Right cardiac atrium (tissue), 5 donors: Measurements from ENCODE around the gene CHST11. TPM values are rescaled to one million over a fixed set of nuclear protein-coding genes. Genes with fewer than 3 reads are reported as not detected.

Experiments
- ATAC-seq, 2 donors: fragments of 200-7000 bp; cut with Tn5 transposase; one replicate each; pipeline versions ENCODE4 v1.8.0 to v1.9.1; 2020; ENCODE audit warnings: moderate library complexity in 2 of 2, mild to moderate bottlenecking in 1 of 2
- DNase-seq, 3 donors: peaks; one replicate each; pipeline ENCODE4 v3.0.0-alpha.2; 2020
- H3K27ac ChIP-seq: one replicate; pipeline ENCODE4 v1.5.1; 2013; ENCODE audit warnings: mild to moderate bottlenecking, low read length, control low read depth, moderate library complexity
- H3K27me3 ChIP-seq: one replicate; pipeline ENCODE4 v1.6.1; 2013; ENCODE audit not compliant: control insufficient read depth, insufficient read depth
- H3K4me1 ChIP-seq: one replicate; pipeline ENCODE4 v1.6.1; 2013; ENCODE audit warnings: low read length; ENCODE audit not compliant: control insufficient read depth, insufficient read depth
- H3K4me3 ChIP-seq: one replicate; pipeline ENCODE4 v1.5.1; 2013; ENCODE audit warnings: low read length, control low read depth
- H3K9me3 ChIP-seq: one replicate; pipeline ENCODE4 v1.6.1; 2013; ENCODE audit warnings: low read length; ENCODE audit not compliant: control insufficient read depth
- WGBS: extraction: QIAGEN DNeasy Blood & Tissue Kit; methylation state at CpG from one replicate; pipeline ENCODE4 v1.1.7; 2013; 5-methylcytosine and 5-hydroxymethylcytosine counted together
- intact Hi-C, 4 donors: fragments of 100-400 bp; cut with DNase I; formaldehyde crosslinking; loops; one replicate each; pipeline versions ENCODE4 v1.11.0 to v1.14.0; 2022 to 2023
- polyA plus RNA-seq: library from polyadenylated mRNA; stranded (reverse); fragments of 200-250 nt; gene quantifications from one replicate; pipeline ENCODE4 v1.2.3, GENCODE V29; 2013
- total RNA-seq, 4 donors: library from RNA; stranded (reverse); fragmentation: NEBNext Ultra II Directional; extraction: Animal tissue kit (Norgen Biotek cat#: 25700); gene quantifications; one replicate each; pipeline ENCODE4 v1.2.1, GENCODE V29; 2021
- donor health status: healthy with polysubstance abuse.
- donor health status: DM: no; HTN: yes; CAD: no.
- donor health status: DM: no; HTN: no; CAD: no.
- donor health status: DM: no; HTN: yes; CAD: no; lungs with severe emphysema.
- donor health status: DM: yes; HTN: yes; CAD: no.

The CHST11 gene
- total and polyA plus RNA-seq, 5 donors: 3.1 to 11.8 (median 9.9) TPM

GRCh38 chr12:104590022-104590421 lies 133.3 kb downstream of the CHST11 start:
- intact Hi-C loops: no loop called here
- 89% methylated on average over 8 of the region's 8 CpGs for WGBS
- ATAC-seq (no peak), DNase-seq (no peak)
- no peaks in the 10 kb centered on the region for H3K4me1 ChIP-seq
- no peaks in the 10 kb centered on the region for H3K9me3 ChIP-seq
- no peak overlapping the region for H3K27ac ChIP-seq
- H3K4me3 ChIP-seq: no peak overlapping the region
- H3K27me3 ChIP-seq: no peaks in the 10 kb centered on the region

GRCh38 chr12:104591257-104591885 lies 134.6 kb downstream of the CHST11 start:
- no peak for ATAC-seq
- WGBS: 76% methylated on average over 7 of the region's 7 CpGs
- no peak overlapping the region for H3K4me3 ChIP-seq
- no peaks in the 10 kb centered on the region for H3K4me1 ChIP-seq
- no peak overlapping the region for H3K27ac ChIP-seq
- no peaks in the 10 kb centered on the region for H3K9me3 ChIP-seq
- no peaks in the 10 kb centered on the region for H3K27me3 ChIP-seq
- no peak for DNase-seq
- intact Hi-C loops: no loop called here

- Histone ChIP-seq H3K27me3 (no peaks in the 10 kb centered on the region), H3K9me3 (no peaks in the 10 kb centered on the region), H3K4me1 (no peaks in the 10 kb centered on the region), H3K27ac (no peak overlapping the region), H3K4me3 (no peak overlapping the region)
- intact Hi-C loops: no loop called here
- no peak for DNase-seq
- no peak for ATAC-seq
- WGBS: 80% methylated on average over 5 of the region's 5 CpGs
These were observed 136.7 kb downstream of the CHST11 start for GRCh38 chr12:104593482-104593881.

- DNase-seq (peak; percentile 45 to 64 (median 54)), ATAC-seq (peak; percentile 84 to 92)
- intact Hi-C loops: no loop called here
- H3K27ac ChIP-seq: no peak overlapping the region
- no peaks in the 10 kb centered on the region for H3K27me3 ChIP-seq
- no peaks in the 10 kb centered on the region for H3K9me3 ChIP-seq
- H3K4me1 ChIP-seq: peaks cover 2% of the 10 kb centered on the region
- H3K4me3 ChIP-seq: no peak overlapping the region
- WGBS: 54% methylated on average over 12 of the region's 12 CpGs
These were observed 139.5 kb downstream of the CHST11 start for GRCh38 chr12:104596134-104596799.

DNA sequence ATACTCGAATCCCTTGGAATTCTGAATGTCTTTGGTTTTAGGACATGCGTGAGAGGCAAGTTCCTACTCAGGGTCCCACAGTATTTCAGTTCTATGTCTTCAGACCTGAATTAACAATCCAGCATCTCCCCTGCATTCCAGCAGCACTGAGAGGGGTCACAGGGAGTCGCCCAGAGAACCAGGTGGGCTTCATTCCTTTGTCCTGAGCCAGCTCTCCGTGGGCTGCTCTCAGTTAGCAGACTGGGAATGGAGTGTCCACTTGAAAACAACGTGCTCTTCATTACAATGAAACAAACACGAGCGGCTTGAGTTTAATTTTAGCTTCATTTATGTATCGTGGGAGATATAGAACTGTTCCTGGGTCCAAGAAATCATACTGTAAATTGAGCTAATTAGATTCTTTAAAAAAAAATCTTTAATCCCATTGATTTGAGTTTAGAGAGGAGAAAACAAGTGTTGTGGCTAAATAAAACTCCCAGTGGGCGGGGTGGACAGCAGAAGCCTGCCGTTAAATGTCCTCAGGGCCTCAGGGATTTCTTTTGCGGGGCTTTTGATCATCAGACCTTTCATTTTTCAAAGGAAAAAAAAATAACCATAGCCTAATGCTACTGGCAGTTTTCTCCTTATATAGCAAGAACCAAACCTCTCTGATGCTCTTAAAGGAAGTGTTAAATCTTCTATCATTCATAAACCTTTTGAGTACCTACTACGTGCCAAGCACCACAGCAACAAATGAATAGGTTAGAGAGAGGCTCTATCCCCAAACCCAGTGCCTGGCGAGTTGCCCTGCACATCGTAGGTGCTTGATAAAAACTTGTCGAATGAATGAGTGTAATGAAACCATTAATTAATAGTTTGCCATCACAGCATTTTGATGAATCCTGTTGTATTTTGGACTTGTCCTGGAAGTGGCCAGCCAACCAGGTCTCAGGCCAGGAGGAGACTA lies 140.4 kb downstream of the CHST11 start:
- Histone ChIP-seq H3K27me3 (no peaks in the 10 kb centered on the region), H3K27ac (no peak overlapping the region), H3K4me3 (no peak overlapping the region), H3K9me3 (no peaks in the 10 kb centered on the region), H3K4me1 (peaks cover 2% of the 10 kb centered on the region)
- no peak for ATAC-seq
- DNase-seq: no peak
- 69% methylated on average over 15 of the region's 15 CpGs for WGBS
- intact Hi-C loops: no loop called here

DNA sequence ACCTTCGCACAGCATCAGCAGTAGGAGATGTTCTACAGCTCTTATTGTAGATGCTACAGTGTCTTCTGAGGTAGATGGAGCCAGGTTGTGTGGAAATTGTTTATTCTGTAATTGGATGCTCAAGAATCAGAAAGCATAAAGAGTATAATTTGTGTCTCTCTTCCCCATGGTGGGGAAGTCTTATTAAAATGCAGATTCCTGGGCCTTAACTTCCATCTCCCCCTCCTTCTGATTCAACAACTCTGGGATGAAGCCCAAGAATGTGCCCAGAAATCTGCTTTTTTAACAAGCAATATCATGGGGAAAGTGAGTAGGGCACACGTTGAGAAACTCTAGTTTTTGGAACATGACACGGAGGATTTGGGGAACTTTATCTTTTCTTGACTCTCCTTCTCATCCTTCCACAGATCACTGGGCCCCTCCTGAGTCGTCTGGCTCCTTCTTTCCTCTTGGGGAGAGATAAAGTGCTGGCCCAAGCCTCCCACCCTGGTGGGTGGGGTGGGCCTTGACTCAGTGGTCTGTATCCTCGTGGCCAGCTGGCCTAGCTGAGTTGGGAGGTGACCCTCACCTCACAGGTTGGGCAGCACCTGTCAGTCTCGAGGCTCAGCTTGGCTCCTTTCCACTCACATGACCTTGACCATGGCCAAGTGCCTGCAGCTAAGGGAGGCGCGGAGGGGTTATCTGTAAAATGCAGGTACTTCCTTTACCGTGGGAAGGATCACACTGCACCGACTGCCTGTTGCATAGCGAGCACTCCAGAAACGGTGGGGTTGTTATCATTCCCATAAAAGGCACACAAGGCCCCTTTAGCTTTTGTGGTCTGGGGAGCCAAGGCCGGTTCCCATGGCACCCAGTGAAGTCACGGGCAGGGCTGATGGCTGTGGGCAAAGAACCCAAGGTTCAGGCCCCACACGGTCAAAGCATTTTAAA lies 141.9 kb downstream of the CHST11 start:
- ATAC-seq (no peak), DNase-seq (peak in 1 of 3 donors; percentile 64)
- Histone ChIP-seq H3K9me3 (no peaks in the 10 kb centered on the region), H3K4me3 (no peak overlapping the region), H3K27ac (no peak overlapping the region), H3K4me1 (peaks cover 2% of the 10 kb centered on the region), H3K27me3 (no peaks in the 10 kb centered on the region)
- intact Hi-C loops: no loop called here
- 76% methylated on average over 15 of the region's 15 CpGs for WGBS

DNA sequence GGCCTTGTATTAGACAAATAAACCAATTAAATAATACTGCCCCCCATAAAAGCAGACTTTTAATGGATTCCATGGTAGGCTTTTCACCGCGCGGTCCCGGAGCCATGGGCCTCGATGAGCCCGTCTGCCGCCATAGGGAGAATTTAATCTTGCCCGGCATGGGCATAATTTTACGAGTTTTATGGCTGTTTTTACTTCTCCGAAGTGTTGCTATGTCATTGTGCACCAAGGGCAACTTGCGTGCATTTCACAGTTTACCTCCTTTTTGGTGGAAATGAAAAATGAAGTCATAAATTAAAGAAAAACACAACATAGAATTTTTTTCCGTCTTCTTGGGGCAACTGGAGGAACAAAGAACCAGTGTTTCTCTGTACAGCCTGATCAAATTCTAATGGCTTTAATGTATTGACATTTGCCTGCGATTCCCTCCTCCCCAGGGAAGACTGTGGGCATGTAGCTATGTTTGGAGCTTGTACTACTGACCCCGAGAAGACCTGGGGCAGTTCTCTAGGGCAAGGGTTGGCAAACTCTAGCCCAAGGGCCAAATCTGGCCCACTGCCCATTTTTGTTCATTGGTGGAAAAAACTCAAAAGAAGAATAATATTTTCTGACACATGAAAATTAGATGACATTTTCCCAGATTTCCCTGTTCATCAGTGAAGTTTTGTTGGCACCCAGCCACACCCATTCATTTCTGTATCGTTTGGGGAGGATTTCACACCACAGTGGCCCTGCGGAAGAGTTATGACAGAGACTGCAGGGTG lies 142.7 kb downstream of the CHST11 start:
- Histone ChIP-seq H3K27me3 (no peaks in the 10 kb centered on the region), H3K4me3 (no peak overlapping the region), H3K4me1 (peaks cover 7% of the 10 kb centered on the region), H3K9me3 (no peaks in the 10 kb centered on the region), H3K27ac (no peak overlapping the region)
- no peak for ATAC-seq
- DNase-seq: no peak
- intact Hi-C loops: no loop called here
- WGBS: 82% methylated on average over 16 of the region's 16 CpGs

- no peaks in the 10 kb centered on the region for H3K9me3 ChIP-seq
- no peak overlapping the region for H3K27ac ChIP-seq
- H3K4me1 ChIP-seq: peaks cover 7% of the 10 kb centered on the region
- H3K27me3 ChIP-seq: no peaks in the 10 kb centered on the region
- WGBS: 85% methylated on average over 4 of the region's 4 CpGs
- DNase-seq (no peak), ATAC-seq (no peak)
- intact Hi-C loops: no loop called here
- no peak overlapping the region for H3K4me3 ChIP-seq
These were observed 143.4 kb downstream of the CHST11 start for GRCh38 chr12:104600036-104600712.

DNA sequence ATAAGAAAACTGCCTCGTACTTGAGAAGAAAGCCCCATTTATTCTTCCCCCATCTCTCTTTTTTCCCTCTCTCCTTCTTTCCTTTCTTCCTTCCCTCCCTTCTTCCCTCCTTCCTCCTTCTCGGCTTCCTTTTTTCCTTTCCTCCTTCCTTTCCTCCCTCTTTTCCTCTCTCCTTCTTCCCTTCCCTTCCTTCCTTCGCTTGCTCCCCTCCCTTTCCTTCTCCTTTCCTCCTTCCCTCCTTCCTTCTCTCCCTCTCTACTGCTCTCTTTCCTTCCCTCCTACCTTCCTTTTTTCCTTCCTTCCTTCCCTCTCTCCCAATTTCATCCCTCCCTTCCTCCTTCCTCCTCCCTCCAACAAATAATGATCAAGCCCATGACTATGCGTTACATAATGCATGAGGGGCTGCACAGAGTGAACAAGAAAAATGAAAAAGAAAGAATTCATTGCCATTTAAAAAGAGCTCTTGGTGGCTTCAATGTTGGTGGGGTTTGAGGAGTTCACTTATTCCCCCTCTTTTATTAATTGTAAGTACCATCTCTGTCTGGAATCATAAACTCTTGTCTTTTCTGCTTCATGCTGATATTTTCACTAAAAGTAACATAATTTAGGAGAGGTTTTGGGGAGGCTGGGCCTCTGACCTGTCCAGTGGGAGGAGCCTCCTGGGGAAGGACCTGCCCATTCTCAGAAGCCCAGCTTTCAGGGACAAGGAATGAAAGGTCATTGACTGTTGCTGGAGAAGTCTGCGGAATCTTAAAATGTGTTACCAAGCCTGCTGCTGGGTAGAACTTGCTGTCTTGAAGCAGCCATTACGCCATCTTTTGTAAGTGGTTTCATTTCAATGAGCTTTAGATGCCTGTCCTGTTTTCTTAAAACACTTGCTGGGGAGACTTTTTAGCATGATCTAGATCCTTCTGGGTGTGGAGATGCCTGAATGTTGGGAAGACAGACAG lies 144.3 kb downstream of the CHST11 start:
- Histone ChIP-seq H3K9me3 (no peaks in the 10 kb centered on the region), H3K4me1 (peaks cover 7% of the 10 kb centered on the region), H3K27ac (no peak overlapping the region), H3K4me3 (no peak overlapping the region), H3K27me3 (no peaks in the 10 kb centered on the region)
- intact Hi-C loops: no loop called here
- DNase-seq (no peak), ATAC-seq (no peak)
- WGBS: 89% methylated on average over 6 of the region's 6 CpGs
